GM12864 (cell line): ENCODE data around the gene FAM3B.

Experiments
- DNase-seq: peaks from one replicate; pipeline ENCODE4 v3.0.0-alpha.2; 2011; ENCODE audit warnings: low read depth
- H3K4me3 ChIP-seq: 2 replicates; pipeline ENCODE4 v1.5.1; 2011; ENCODE audit warnings: mild to moderate bottlenecking, low read depth, low read length, control low read depth
- CTCF ChIP-seq: IDR thresholded peaks from 2 replicates; pipeline ENCODE4 v1.5.1; 2011; ENCODE audit warnings: low read depth, mild to moderate bottlenecking, moderate library complexity, low read length, control low read depth, inconsistent platforms; ENCODE audit errors: missing control alignments

Gene FAM3B

DNA sequence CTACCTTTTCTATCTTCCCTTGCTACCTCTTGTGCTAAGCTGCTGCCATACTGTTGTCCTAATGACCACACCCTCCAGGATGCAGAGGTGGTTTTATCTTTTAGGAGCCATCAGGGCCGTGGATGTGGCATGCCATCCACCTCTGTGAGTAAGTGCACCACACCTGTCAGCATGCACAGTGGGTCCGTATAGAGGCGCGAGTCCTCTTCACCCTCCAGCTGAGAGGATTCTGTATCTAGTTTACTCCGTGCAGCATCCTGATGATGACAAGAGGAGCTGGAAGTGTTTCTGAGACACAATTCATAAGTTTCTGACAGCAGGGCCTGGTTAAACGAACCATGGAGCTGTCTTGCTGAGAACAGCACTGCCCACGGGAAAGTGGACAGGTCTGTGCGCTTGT lies 11.2 kb downstream of the FAM3B start:
- no peak for DNase-seq
- no peak overlapping the region for H3K4me3 ChIP-seq
- TF ChIP-seq CTCF = no peak

DNA sequence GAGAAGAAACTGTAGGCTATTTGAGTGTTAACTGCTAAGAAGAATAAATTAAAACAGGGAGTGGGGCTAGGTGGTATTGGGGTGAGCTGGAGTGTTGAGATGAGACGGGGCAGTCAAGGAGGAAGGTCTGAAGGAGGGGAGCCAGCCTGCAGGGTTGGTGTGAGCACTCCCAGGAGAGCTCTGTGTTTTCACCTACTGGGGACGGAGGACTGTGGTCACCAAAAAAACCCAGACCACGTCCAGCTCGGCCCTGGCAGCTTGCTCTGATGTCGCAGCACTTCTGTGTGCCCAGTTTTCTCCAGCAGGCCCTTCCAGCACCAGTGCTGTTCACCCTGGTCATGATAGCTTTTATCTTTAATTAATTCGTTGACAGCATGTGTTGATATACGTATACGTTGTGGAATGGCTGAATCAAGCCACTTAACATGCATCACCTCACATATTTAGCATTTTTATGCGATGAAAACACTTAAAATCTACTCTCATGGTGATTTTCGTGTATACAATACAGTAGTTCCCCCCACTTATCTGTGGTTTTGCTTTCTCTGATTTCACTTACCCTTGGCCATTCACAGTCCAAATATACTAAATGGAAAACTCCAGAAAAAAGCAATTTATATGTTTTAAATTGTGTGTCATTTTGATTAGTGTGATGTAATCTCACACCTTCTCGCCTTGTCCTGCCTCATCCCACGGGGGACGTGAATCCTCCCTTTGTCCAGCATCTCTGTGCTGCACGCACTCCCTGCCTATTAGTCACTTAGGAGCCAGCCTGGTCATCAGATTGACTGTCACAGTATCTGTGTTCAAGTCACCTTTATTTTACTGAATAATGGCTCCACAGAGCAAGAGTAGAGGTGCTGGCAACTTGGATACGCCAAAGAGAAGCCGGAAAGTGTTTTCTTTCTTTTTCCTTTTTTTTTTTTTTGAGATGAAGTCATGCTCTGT lies 12.3 kb downstream of the FAM3B start:
- H3K4me3 ChIP-seq = no peak overlapping the region
- TF ChIP-seq CTCF = no peak
- no peak for DNase-seq

- DNase-seq = no peak
- TF ChIP-seq CTCF = no peak
Observed at GRCh38 chr21:41333752-41334151, 17.2 kb downstream of the FAM3B start.

DNA sequence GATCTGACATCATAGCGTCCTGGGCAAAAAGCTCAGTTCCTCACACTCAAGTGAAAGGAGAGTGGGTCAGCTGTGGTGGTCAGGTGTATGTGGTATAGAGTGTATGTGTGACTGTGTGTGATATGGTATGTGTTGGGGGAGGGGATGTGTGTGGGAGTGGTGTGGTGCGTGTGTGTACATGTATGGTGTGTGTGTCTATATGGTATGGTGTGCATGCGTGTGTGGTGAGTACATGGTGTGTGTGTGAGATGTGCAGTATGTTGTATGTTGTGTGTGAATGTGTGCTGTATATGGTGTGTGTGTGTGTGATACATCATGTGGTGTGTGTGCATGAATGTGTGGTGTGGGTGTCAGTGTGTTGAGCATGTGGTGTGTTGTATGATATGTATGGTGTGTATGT lies 20.9 kb downstream of the FAM3B start:
- no peak for DNase-seq
- no peak overlapping the region for H3K4me3 ChIP-seq
- TF ChIP-seq CTCF = no peak

More at GRCh38 chr21:41333752-41334151, 17.2 kb downstream of the FAM3B start:
- H3K4me3 ChIP-seq = no peak overlapping the region

- no peak overlapping the region for H3K4me3 ChIP-seq
- DNase-seq = no peak
- TF ChIP-seq CTCF = no peak
Observed at GRCh38 chr21:41338455-41338854, 21.9 kb downstream of the FAM3B start.

DNA sequence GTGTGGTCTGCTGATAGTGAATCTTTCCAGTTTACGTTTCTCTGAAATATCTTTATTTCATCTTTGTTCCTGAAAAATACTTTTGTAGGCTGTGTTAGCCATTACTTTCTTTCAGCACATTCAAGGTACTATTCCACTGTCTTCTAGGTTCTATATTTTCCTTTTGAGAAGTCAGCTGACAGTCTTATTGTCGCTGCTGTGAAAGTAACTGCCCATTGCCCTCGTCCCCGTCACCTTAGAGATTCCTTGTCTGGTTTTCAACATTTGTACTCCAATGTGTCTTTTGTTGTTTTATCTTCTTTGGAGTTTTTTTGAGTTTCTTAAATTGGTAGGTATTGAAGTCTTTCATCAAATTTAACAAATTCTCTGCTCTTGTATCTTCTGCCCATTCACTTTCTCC lies 25.4 kb downstream of the FAM3B start:
- no peak for TF ChIP-seq CTCF
- DNase-seq = no peak
- no peak overlapping the region for H3K4me3 ChIP-seq

DNA sequence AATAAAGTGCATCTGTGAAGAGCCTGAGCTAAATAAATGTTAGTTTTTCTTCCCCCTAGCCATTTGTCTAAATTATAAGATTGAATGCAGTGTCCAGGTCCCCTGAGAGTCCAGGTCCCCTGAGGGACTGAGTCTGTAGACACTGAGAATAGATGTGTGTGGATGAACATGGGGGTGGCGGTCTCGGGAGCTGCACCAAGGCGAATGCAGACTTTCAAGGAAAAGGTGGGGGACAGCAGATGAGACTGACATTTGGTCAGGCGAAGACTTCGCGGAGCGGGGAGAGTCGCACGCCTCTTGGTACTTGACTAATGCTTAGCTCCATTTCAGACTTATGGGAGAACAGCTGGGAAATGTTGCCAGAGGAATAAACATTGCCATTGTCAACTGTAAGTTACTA lies 27.5 kb downstream of the FAM3B start:
- no peak overlapping the region for H3K4me3 ChIP-seq
- TF ChIP-seq CTCF = no peak
- DNase-seq = no peak
